Muscle layer of colon (tissue), 2 donors: ENCODE measurements around the gene ATXN7L3B.

Experiments
- H3K27ac ChIP-seq: one replicate; pipeline ENCODE4 v1.7.0; 2013; ENCODE audit warnings: low read depth, mild to moderate bottlenecking, low read length, moderate library complexity
- H3K27me3 ChIP-seq, 2 donors: one replicate each; pipeline ENCODE4 v1.7.0; 2013; ENCODE audit warnings: low read length in 2 of 2, mild to moderate bottlenecking in 2 of 2; ENCODE audit not compliant: insufficient read depth in 2 of 2, control insufficient read depth in 1 of 2
- H3K36me3 ChIP-seq: one replicate; pipeline ENCODE4 v1.7.0; 2013; ENCODE audit warnings: mild to moderate bottlenecking, low read length; ENCODE audit not compliant: insufficient read depth
- H3K4me1 ChIP-seq: one replicate; pipeline ENCODE4 v1.7.0; 2013; ENCODE audit warnings: mild to moderate bottlenecking, low read length; ENCODE audit not compliant: insufficient read depth
- H3K4me3 ChIP-seq, 2 donors: one replicate each; pipeline ENCODE4 v1.7.0; 2013; ENCODE audit warnings: low read length in 2 of 2, low read depth in 1 of 2, mild to moderate bottlenecking in 1 of 2, moderate library complexity in 1 of 2
- H3K9ac ChIP-seq: one replicate; pipeline ENCODE4 v1.7.0; 2013; ENCODE audit warnings: low read length
- H3K9me3 ChIP-seq: one replicate; pipeline ENCODE4 v1.7.0; 2013; ENCODE audit warnings: mild to moderate bottlenecking, low read length
- donor health status: abdominal sarcoma.
- donor health status: Adenocarcinoma of cecum.

Gene ATXN7L3B

GRCh38 chr12:74559728-74560127, 22.1 kb downstream of the ATXN7L3B start:
- no peaks in the 10 kb centered on the region for H3K36me3 ChIP-seq
- H3K27ac ChIP-seq: no peak overlapping the region
- no peaks in the 10 kb centered on the region for H3K27me3 ChIP-seq
- no peaks in the 10 kb centered on the region for H3K9me3 ChIP-seq
- H3K9ac ChIP-seq: no peak overlapping the region
- no peaks in the 10 kb centered on the region for H3K4me1 ChIP-seq
- H3K4me3 ChIP-seq: no peak overlapping the region

GRCh38 chr12:74563927-74564326, 26.3 kb downstream of the ATXN7L3B start:
- Histone ChIP-seq H3K4me1 (no peaks in the 10 kb centered on the region), H3K36me3 (no peaks in the 10 kb centered on the region), H3K27me3 (no peaks in the 10 kb centered on the region), H3K9me3 (no peaks in the 10 kb centered on the region), H3K9ac (no peak overlapping the region), H3K27ac (no peak overlapping the region), H3K4me3 (no peak overlapping the region)

- no peak overlapping the region for H3K9ac ChIP-seq
- no peaks in the 10 kb centered on the region for H3K4me1 ChIP-seq
- no peaks in the 10 kb centered on the region for H3K36me3 ChIP-seq
- no peaks in the 10 kb centered on the region for H3K27me3 ChIP-seq
- H3K4me3 ChIP-seq: no peak overlapping the region
- no peak overlapping the region for H3K27ac ChIP-seq
- no peaks in the 10 kb centered on the region for H3K9me3 ChIP-seq
Measured at GRCh38 chr12:74578486-74578885, 40.9 kb downstream of the ATXN7L3B start.

- Histone ChIP-seq H3K9ac (no peak overlapping the region), H3K27ac (no peak overlapping the region), H3K4me1 (no peaks in the 10 kb centered on the region), H3K9me3 (no peaks in the 10 kb centered on the region), H3K27me3 (no peaks in the 10 kb centered on the region), H3K36me3 (no peaks in the 10 kb centered on the region), H3K4me3 (no peak overlapping the region)
Measured at GRCh38 chr12:74579446-74579845, 41.8 kb downstream of the ATXN7L3B start.

GRCh38 chr12:74579981-74580380, 42.3 kb downstream of the ATXN7L3B start:
- Histone ChIP-seq H3K9ac (no peak overlapping the region), H3K27ac (no peak overlapping the region), H3K36me3 (no peaks in the 10 kb centered on the region), H3K4me3 (no peak overlapping the region), H3K27me3 (no peaks in the 10 kb centered on the region), H3K9me3 (no peaks in the 10 kb centered on the region), H3K4me1 (peaks cover 1% of the 10 kb centered on the region)

GRCh38 chr12:74581439-74581838, 43.8 kb downstream of the ATXN7L3B start:
- H3K9ac ChIP-seq: no peak overlapping the region
- no peak overlapping the region for H3K27ac ChIP-seq
- H3K4me1 ChIP-seq: peaks cover 5% of the 10 kb centered on the region
- H3K9me3 ChIP-seq: no peaks in the 10 kb centered on the region
- H3K36me3 ChIP-seq: no peaks in the 10 kb centered on the region
- no peaks in the 10 kb centered on the region for H3K27me3 ChIP-seq
- H3K4me3 ChIP-seq: no peak overlapping the region

- Histone ChIP-seq H3K9me3 (no peaks in the 10 kb centered on the region), H3K4me1 (peaks cover 5% of the 10 kb centered on the region), H3K9ac (no peak overlapping the region), H3K27me3 (no peaks in the 10 kb centered on the region), H3K36me3 (no peaks in the 10 kb centered on the region), H3K27ac (no peak overlapping the region), H3K4me3 (no peak overlapping the region)
Measured at GRCh38 chr12:74584483-74585062, 46.9 kb downstream of the ATXN7L3B start.

- H3K9me3 ChIP-seq: no peaks in the 10 kb centered on the region
- no peak overlapping the region for H3K9ac ChIP-seq
- peaks cover 5% of the 10 kb centered on the region for H3K4me1 ChIP-seq
- no peak overlapping the region for H3K4me3 ChIP-seq
- H3K36me3 ChIP-seq: no peaks in the 10 kb centered on the region
- H3K27me3 ChIP-seq: no peaks in the 10 kb centered on the region
- no peak overlapping the region for H3K27ac ChIP-seq
Measured at GRCh38 chr12:74586251-74586650, 48.6 kb downstream of the ATXN7L3B start.
